ENCODE data around the gene SPATA12.

- TF ChIP-seq, protein P1, sequence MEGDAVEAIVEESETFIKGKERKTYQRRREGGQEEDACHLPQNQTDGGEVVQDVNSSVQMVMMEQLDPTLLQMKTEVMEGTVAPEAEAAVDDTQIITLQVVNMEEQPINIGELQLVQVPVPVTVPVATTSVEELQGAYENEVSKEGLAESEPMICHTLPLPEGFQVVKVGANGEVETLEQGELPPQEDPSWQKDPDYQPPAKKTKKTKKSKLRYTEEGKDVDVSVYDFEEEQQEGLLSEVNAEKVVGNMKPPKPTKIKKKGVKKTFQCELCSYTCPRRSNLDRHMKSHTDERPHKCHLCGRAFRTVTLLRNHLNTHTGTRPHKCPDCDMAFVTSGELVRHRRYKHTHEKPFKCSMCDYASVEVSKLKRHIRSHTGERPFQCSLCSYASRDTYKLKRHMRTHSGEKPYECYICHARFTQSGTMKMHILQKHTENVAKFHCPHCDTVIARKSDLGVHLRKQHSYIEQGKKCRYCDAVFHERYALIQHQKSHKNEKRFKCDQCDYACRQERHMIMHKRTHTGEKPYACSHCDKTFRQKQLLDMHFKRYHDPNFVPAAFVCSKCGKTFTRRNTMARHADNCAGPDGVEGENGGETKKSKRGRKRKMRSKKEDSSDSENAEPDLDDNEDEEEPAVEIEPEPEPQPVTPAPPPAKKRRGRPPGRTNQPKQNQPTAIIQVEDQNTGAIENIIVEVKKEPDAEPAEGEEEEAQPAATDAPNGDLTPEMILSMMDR (IDR thresholded peaks at IDR 0.05), result no peak
- no peak for TF ChIP-seq POLR2A (IDR thresholded peaks at IDR 0.05)
Observed at GRCh38 chr3:57080171-57080570, 19.7 kb downstream of the SPATA12 start.
